Measurements from ENCODE around the gene RAB28. TPM values are rescaled to one million over a fixed set of nuclear protein-coding genes. Genes with fewer than 3 reads are reported as not detected.

The RAB28 gene
- total RNA-seq, 1 experiment from 2014 or later = 27.7 TPM

Other genes with a start within 250 kb of the RAB28 start
- 0.52 and 0.76 TPM in 2 replicates for gene NKX3-2, start 60.2 kb upstream of the RAB28 start, total RNA-seq (2014; rRNA removed; shearing (Covaris generic))
- 11.4 and 25.1 TPM in 2 replicates for gene BOD1L1, start 143.4 kb upstream of the RAB28 start, total RNA-seq (2014; rRNA removed; shearing (Covaris generic))